Measurements from ENCODE around the gene EPHA8.

DNA sequence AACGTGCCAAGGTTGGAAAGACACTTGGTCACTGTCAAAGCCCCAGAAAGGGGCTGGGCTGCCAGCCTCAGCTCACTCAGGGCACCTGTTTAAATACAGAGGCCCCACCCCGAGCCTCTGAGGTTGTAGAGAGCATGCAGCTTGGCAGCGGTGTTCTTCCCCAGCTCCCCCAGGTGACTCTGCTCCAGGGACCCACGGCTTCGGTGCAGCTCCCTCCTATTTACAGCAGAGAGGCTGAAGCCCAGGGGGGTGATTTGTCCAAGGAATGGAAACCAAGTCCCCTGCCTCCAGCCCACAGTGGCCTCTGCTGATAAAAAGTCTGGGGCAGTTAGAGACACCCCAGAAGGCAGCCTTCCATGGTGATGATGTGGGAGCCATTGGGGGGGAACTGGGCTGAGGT, 64.0 kb downstream of the EPHA8 start:
- TF ChIP-seq, protein P1, sequence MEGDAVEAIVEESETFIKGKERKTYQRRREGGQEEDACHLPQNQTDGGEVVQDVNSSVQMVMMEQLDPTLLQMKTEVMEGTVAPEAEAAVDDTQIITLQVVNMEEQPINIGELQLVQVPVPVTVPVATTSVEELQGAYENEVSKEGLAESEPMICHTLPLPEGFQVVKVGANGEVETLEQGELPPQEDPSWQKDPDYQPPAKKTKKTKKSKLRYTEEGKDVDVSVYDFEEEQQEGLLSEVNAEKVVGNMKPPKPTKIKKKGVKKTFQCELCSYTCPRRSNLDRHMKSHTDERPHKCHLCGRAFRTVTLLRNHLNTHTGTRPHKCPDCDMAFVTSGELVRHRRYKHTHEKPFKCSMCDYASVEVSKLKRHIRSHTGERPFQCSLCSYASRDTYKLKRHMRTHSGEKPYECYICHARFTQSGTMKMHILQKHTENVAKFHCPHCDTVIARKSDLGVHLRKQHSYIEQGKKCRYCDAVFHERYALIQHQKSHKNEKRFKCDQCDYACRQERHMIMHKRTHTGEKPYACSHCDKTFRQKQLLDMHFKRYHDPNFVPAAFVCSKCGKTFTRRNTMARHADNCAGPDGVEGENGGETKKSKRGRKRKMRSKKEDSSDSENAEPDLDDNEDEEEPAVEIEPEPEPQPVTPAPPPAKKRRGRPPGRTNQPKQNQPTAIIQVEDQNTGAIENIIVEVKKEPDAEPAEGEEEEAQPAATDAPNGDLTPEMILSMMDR (IDR thresholded peaks at IDR 0.05): no peak
- TF ChIP-seq POLR2A (IDR thresholded peaks at IDR 0.05): no peak

Data from adrenal gland (tissue), 5 donors.